GM23248 (cell line): ENCODE results near the gene TRIM2.

Experiments
- EZH2 ChIP-seq: fragments of 200-600 bp; sonication (generic); IDR thresholded peaks from 2 replicates; pipeline ENCODE4 v1.6.1; 2018; ENCODE audit warnings: antibody characterized with exemption, mild to moderate bottlenecking; ENCODE audit not compliant: insufficient read depth, poor library complexity, severe bottlenecking
- EZH2phosphoT487 ChIP-seq: fragments of 200-600 bp; sonication (generic); IDR thresholded peaks from 2 replicates; pipeline ENCODE4 v1.6.1; 2018; ENCODE audit warnings: antibody characterized with exemption, moderate library complexity, mild to moderate bottlenecking, low read depth; ENCODE audit not compliant: insufficient read depth

- no peak for TF ChIP-seq EZH2
- no peak for TF ChIP-seq EZH2phosphoT487
These were observed 44.5 kb downstream of the TRIM2 start for GRCh38 chr4:153248641-153249198.
